CD4-positive, alpha-beta T cell treated with Interleukin-6 at 100 ng/mL for 8 hours (primary cell): ENCODE measurements around the gene NUAK1.

ENCODE experiments used
- DNase-seq: peaks from one replicate; pipeline ENCODE4 v3.0.0-alpha.2; 2020; ENCODE audit warnings: mixed read lengths, low spot score

NUAK1 gene

GRCh38 chr12:106109168-106109910 lies 29.4 kb downstream of the NUAK1 start:
- DNase-seq, result no peak

GRCh38 chr12:106108185-106108835 lies 30.4 kb downstream of the NUAK1 start:
- no peak for DNase-seq

- DNase-seq, result no peak
These were observed 31.2 kb downstream of the NUAK1 start for GRCh38 chr12:106107566-106107965.

- DNase-seq, result no peak
These were observed 31.9 kb downstream of the NUAK1 start for GRCh38 chr12:106106892-106107291.

- DNase-seq, result no peak
These were observed 32.6 kb downstream of the NUAK1 start for GRCh38 chr12:106106061-106106566.

- no peak for DNase-seq
These were observed 37.0 kb downstream of the NUAK1 start for GRCh38 chr12:106101803-106102202.

GRCh38 chr12:106098691-106099200 lies 40.0 kb downstream of the NUAK1 start:
- no peak for DNase-seq

- DNase-seq, result no peak
These were observed 41.7 kb downstream of the NUAK1 start for GRCh38 chr12:106097011-106097410.

- no peak for DNase-seq
These were observed 42.4 kb downstream of the NUAK1 start for GRCh38 chr12:106096376-106096775.

GRCh38 chr12:106094304-106094703 lies 44.5 kb downstream of the NUAK1 start:
- no peak for DNase-seq

- DNase-seq, result no peak
These were observed 45.5 kb downstream of the NUAK1 start for GRCh38 chr12:106093246-106093645.

- no peak for DNase-seq
These were observed 47.3 kb downstream of the NUAK1 start for GRCh38 chr12:106091446-106091820.

GRCh38 chr12:106090591-106091445 lies 47.9 kb downstream of the NUAK1 start:
- no peak for DNase-seq

- no peak for DNase-seq
These were observed 48.8 kb downstream of the NUAK1 start for GRCh38 chr12:106089935-106090334.

GRCh38 chr12:106088811-106089485 lies 49.8 kb downstream of the NUAK1 start:
- DNase-seq, result no peak

- no peak for DNase-seq
These were observed 50.4 kb downstream of the NUAK1 start for GRCh38 chr12:106088246-106088808.

GRCh38 chr12:106086696-106087095 lies 52.1 kb downstream of the NUAK1 start:
- DNase-seq, result no peak

- DNase-seq, result no peak
These were observed 53.5 kb downstream of the NUAK1 start for GRCh38 chr12:106085213-106085612.

GRCh38 chr12:106084759-106085158 lies 54.0 kb downstream of the NUAK1 start:
- DNase-seq, result no peak

- no peak for DNase-seq
These were observed 54.6 kb downstream of the NUAK1 start for GRCh38 chr12:106084014-106084671.
